ENCODE results near the gene ATE1. TPM values are rescaled to one million over a fixed set of nuclear protein-coding genes. Genes with fewer than 3 reads are reported as not detected.

The ATE1 gene
- total and polyA plus RNA-seq, 2 donors (not counting 1 experiment from before 2014, with no cell fraction given), result 8.2 to 32.0 TPM

- Mint-ChIP-seq H3K27ac (no peak overlapping the region), H3K9me3 (ENCODE audit: insufficient read depth) (no peaks in the 10 kb centered on the region), H3K27me3 (no peaks in the 10 kb centered on the region), H3K4me3 (no peak overlapping the region), H3K4me1 (no peaks in the 10 kb centered on the region)
- no peaks in the 10 kb centered on the region for H3K4me1 ChIP-seq (ENCODE audit: control insufficient read depth in 2 of 2, insufficient read depth in 2 of 2, low read length in 2 of 2)
- no peaks in the 10 kb centered on the region for H3K9me3 ChIP-seq (ENCODE audit: control extremely low read depth in 1 of 3, control insufficient read depth in 2 of 3, insufficient read depth in 1 of 3, low read length in 2 of 3)
- no peak overlapping the region for H3K4me3 ChIP-seq (ENCODE audit: control extremely low read depth in 1 of 5, extremely low read depth in 1 of 5, insufficient read depth in 1 of 5, low read depth in 2 of 5, low read length in 4 of 5)
- H3K79me2 ChIP-seq (ENCODE audit: control insufficient read depth, insufficient read depth, low read length), result no peaks in the 10 kb centered on the region
- no peak for TF ChIP-seq CTCF (IDR thresholded peaks at IDR 0.05)
- TF ChIP-seq EZH2 (IDR thresholded peaks at IDR 0.05; ENCODE audit: borderline replicate concordance, insufficient read depth, low read depth, low read length, poor library complexity, severe bottlenecking), result no peak
- no peak for DNase-seq
- H2AFZ ChIP-seq (ENCODE audit: insufficient read depth, low read depth, low read length, poor library complexity, severe bottlenecking), result no peak overlapping the region
- no peak overlapping the region for H3K9ac ChIP-seq (ENCODE audit: low read length)
- H3K4me2 ChIP-seq (replicated peaks; ENCODE audit: low read depth, low read length, poor library complexity, severe bottlenecking), result no peak overlapping the region
- peaks cover 0 to 2% of the 10 kb centered on the region in 2 experiments for H3K36me3 ChIP-seq (replicated peaks in 1 of 2; ENCODE audit: control extremely low read depth in 1 of 2, control insufficient read depth in 1 of 2, extremely low read depth in 1 of 2, insufficient read depth in 2 of 2, low read length in 1 of 2)
- no peaks in the 10 kb centered on the region for H3K27me3 ChIP-seq (replicated peaks in 1 of 4; ENCODE audit: control extremely low read depth in 1 of 4, control insufficient read depth in 3 of 4, insufficient read depth in 4 of 4, low read length in 3 of 4)
- WGBS (ENCODE audit: insufficient coverage), result no CpG with 5 or more reads among the region's 2 CpGs
- H3K27ac ChIP-seq (ENCODE audit: low read length in 2 of 2), result no peak overlapping the region
- H4K20me1 ChIP-seq (ENCODE audit: control insufficient read depth, insufficient read depth, low read length, poor library complexity, severe bottlenecking), result no peaks in the 10 kb centered on the region
- ATAC-seq (ENCODE audit: low read depth), result no peak
- POLR2A ChIA-PET, result no interaction called here
- intact Hi-C loops (cut with micrococcal nuclease), result no loop called here
- CTCF ChIA-PET, result no interaction called here
These were observed 109.2 kb downstream of the ATE1 start for GRCh38 chr10:121818599-121818998.

GRCh38 chr10:121816197-121816596, 111.6 kb downstream of the ATE1 start:
- Histone ChIP-seq H3K27me3 (replicated peaks in 1 of 4; ENCODE audit: control extremely low read depth in 1 of 4, control insufficient read depth in 3 of 4, insufficient read depth in 4 of 4, low read length in 3 of 4) (no peaks in the 10 kb centered on the region), H3K79me2 (ENCODE audit: control insufficient read depth, insufficient read depth, low read length) (no peaks in the 10 kb centered on the region), H2AFZ (ENCODE audit: insufficient read depth, low read depth, low read length, poor library complexity, severe bottlenecking) (no peak overlapping the region), H3K36me3 (replicated peaks in 1 of 2; ENCODE audit: control extremely low read depth in 1 of 2, control insufficient read depth in 1 of 2, extremely low read depth in 1 of 2, insufficient read depth in 2 of 2, low read length in 1 of 2) (peaks cover 0 to 5% of the 10 kb centered on the region in 2 experiments), H3K9me3 (ENCODE audit: control extremely low read depth in 1 of 3, control insufficient read depth in 2 of 3, insufficient read depth in 1 of 3, low read length in 2 of 3) (no peaks in the 10 kb centered on the region), H3K4me1 (ENCODE audit: control insufficient read depth in 2 of 2, insufficient read depth in 2 of 2, low read length in 2 of 2) (no peaks in the 10 kb centered on the region), H3K9ac (ENCODE audit: low read length) (no peak overlapping the region), H3K4me3 (ENCODE audit: control extremely low read depth in 1 of 5, extremely low read depth in 1 of 5, insufficient read depth in 1 of 5, low read depth in 2 of 5, low read length in 4 of 5) (no peak overlapping the region), H3K4me2 (replicated peaks; ENCODE audit: low read depth, low read length, poor library complexity, severe bottlenecking) (no peak overlapping the region), H3K27ac (ENCODE audit: low read length in 2 of 2) (no peak overlapping the region), H4K20me1 (ENCODE audit: control insufficient read depth, insufficient read depth, low read length, poor library complexity, severe bottlenecking) (no peaks in the 10 kb centered on the region)
- ATAC-seq (ENCODE audit: low read depth) (no peak), DNase-seq (no peak)
- WGBS (ENCODE audit: insufficient coverage), result no CpG with 5 or more reads among the region's 1 CpG
- no peak overlapping the region for H3K4me3 Mint-ChIP-seq
- H3K4me1 Mint-ChIP-seq, result no peaks in the 10 kb centered on the region
- POLR2A ChIA-PET, result no interaction called here
- CTCF ChIA-PET, result no interaction called here
- no peaks in the 10 kb centered on the region for H3K9me3 Mint-ChIP-seq (ENCODE audit: insufficient read depth)
- H3K27ac Mint-ChIP-seq, result no peak overlapping the region
- no peaks in the 10 kb centered on the region for H3K27me3 Mint-ChIP-seq
- intact Hi-C loops (cut with micrococcal nuclease), result no loop called here
- no peak for TF ChIP-seq EZH2 (IDR thresholded peaks at IDR 0.05; ENCODE audit: borderline replicate concordance, insufficient read depth, low read depth, low read length, poor library complexity, severe bottlenecking)
- TF ChIP-seq CTCF (IDR thresholded peaks at IDR 0.05), result no peak

Measured in B cell (primary cell).